IMR-90 (cell line): ENCODE data around the gene FN1. TPM values are rescaled to one million over a fixed set of nuclear protein-coding genes. Genes with fewer than 3 reads are reported as not detected.

Experiments
- ATAC-seq: fragments of 200-7000 bp; cut with Tn5 transposase; 2 replicates; pipeline ENCODE4 v1.9.1; 2020; ENCODE audit warnings: low read depth, mild to moderate bottlenecking, moderate library complexity
- BruUV-seq: library from RNA; stranded (reverse); fragments of 400-500 nt; replicated peaks from 2 replicates; lab custom pipeline; 2021; lab: Mats Ljungman, UMichigan
- CTCF ChIA-PET: fragments of 300-600 bp; formaldehyde crosslinking; extraction: SDS; loops from one replicate; lab custom pipeline; 2021; ENCODE audit warnings: antibody characterized with exemption; lab: Yijun Ruan, JAX
- POLR2A ChIA-PET: fragments of 300-600 bp; sonication (Branson Sonifier 250); formaldehyde crosslinking; loops from one replicate; lab custom pipeline; 2022; ENCODE audit warnings: antibody characterized with exemption; ENCODE audit not compliant: unreplicated experiment; lab: Charles Lee
- DNase-seq: peaks from one replicate; pipeline ENCODE4 v3.0.0; 2013
- H2AFZ ChIP-seq: replicated peaks from 2 replicates; pipeline ENCODE3; 2013; ENCODE audit warnings: low read length, mild to moderate bottlenecking; ENCODE audit not compliant: poor library complexity
- H2AK5ac ChIP-seq: 2 replicates; pipeline ENCODE4 v1.6.1; 2013; ENCODE audit warnings: low read depth, low read length, inconsistent platforms
- H2AK9ac ChIP-seq: replicated peaks from 2 replicates; pipeline ENCODE3; 2013; ENCODE audit warnings: mild to moderate bottlenecking, low read depth, low read length, moderate library complexity; ENCODE audit not compliant: poor library complexity
- H2BK120ac ChIP-seq: 2 replicates; pipeline ENCODE4 v1.6.1; 2013; ENCODE audit warnings: low read depth, low read length, inconsistent platforms
- H2BK15ac ChIP-seq: 3 replicates; pipeline ENCODE4 v1.6.1; 2013; ENCODE audit warnings: low read depth, low read length, inconsistent platforms
- H2BK20ac ChIP-seq: 2 replicates; pipeline ENCODE4 v1.6.1; 2013; ENCODE audit warnings: low read depth, mild to moderate bottlenecking, inconsistent platforms, low read length, moderate library complexity
- H2BK5ac ChIP-seq: 2 replicates; pipeline ENCODE4 v1.6.1; 2013; ENCODE audit warnings: mild to moderate bottlenecking, low read depth, low read length, inconsistent platforms; ENCODE audit not compliant: poor library complexity, severe bottlenecking
- H3K14ac ChIP-seq: replicated peaks from 2 replicates; pipeline ENCODE4 v1.6.1; 2013; ENCODE audit warnings: low read depth, low read length, inconsistent platforms
- H3K18ac ChIP-seq: 2 replicates; pipeline ENCODE4 v1.6.1; 2013; ENCODE audit warnings: low read depth, low read length, control low read depth
- H3K23ac ChIP-seq: 2 replicates; pipeline ENCODE4 v1.6.1; 2013; ENCODE audit warnings: low read depth, low read length, inconsistent platforms
- H3K27ac ChIP-seq: 2 replicates; pipeline ENCODE4 v1.5.1; 2013; ENCODE audit warnings: mild to moderate bottlenecking, control low read depth, low read length; ENCODE audit not compliant: insufficient read depth
- H3K27me3 ChIP-seq: 2 replicates; pipeline ENCODE4 v1.6.1; 2013; ENCODE audit warnings: low read length; ENCODE audit not compliant: control insufficient read depth, insufficient read depth
- H3K36me3 ChIP-seq: 2 replicates; pipeline ENCODE4 v1.6.1; 2013; ENCODE audit warnings: low read length, mixed read lengths; ENCODE audit not compliant: control insufficient read depth, insufficient read depth
- H3K4ac ChIP-seq: 2 replicates; pipeline ENCODE4 v1.6.1; 2013; ENCODE audit warnings: low read depth, low read length, inconsistent platforms
- H3K4me1 ChIP-seq: 2 replicates; pipeline ENCODE4 v1.6.1; 2013; ENCODE audit warnings: low read length, mixed read lengths; ENCODE audit not compliant: control insufficient read depth, insufficient read depth
- H3K4me2 ChIP-seq: 2 replicates; pipeline ENCODE4 v1.6.1; 2013; ENCODE audit warnings: low read depth, mild to moderate bottlenecking, control low read depth, low read length, moderate library complexity
- H3K4me3 ChIP-seq: 2 replicates; pipeline ENCODE4 v1.5.1; 2013; ENCODE audit warnings: low read depth, mild to moderate bottlenecking, control low read depth, low read length, moderate library complexity; ENCODE audit not compliant: insufficient read depth
- H3K56ac ChIP-seq: 2 replicates; pipeline ENCODE4 v1.6.1; 2013; ENCODE audit warnings: low read length, inconsistent platforms; ENCODE audit not compliant: insufficient read depth; ENCODE audit errors: extremely low read depth
- H3K79me1 ChIP-seq, 2 experiments: 2 replicates each; pipeline ENCODE4 v1.6.1; 2013; ENCODE audit warnings: low read length in 2 of 2, inconsistent platforms in 1 of 2, low read depth in 1 of 2
- H3K9ac ChIP-seq: 2 replicates; pipeline ENCODE4 v1.6.1; 2013; ENCODE audit warnings: low read depth, low read length, control low read depth
- H3K9me1 ChIP-seq: 2 replicates; pipeline ENCODE4 v1.6.1; 2013; ENCODE audit warnings: low read length, inconsistent platforms; ENCODE audit not compliant: insufficient read depth
- H3K9me3 ChIP-seq: 2 replicates; pipeline ENCODE4 v1.6.1; 2013; ENCODE audit warnings: low read length; ENCODE audit not compliant: control insufficient read depth, insufficient read depth
- H4K20me1 ChIP-seq: 2 replicates; pipeline ENCODE4 v1.6.1; 2013; ENCODE audit warnings: low read length, inconsistent platforms; ENCODE audit not compliant: insufficient read depth
- H4K5ac ChIP-seq: 2 replicates; pipeline ENCODE4 v1.6.1; 2013; ENCODE audit warnings: mild to moderate bottlenecking, low read depth, low read length, control low read depth
- H4K8ac ChIP-seq, 2 experiments: 2 replicates each; pipeline ENCODE4 v1.6.1; 2013; ENCODE audit warnings: low read depth in 2 of 2, low read length in 2 of 2, control low read depth in 1 of 2, inconsistent platforms in 1 of 2
- H4K91ac ChIP-seq: 2 replicates; pipeline ENCODE4 v1.6.1; 2013; ENCODE audit warnings: low read depth, low read length, inconsistent platforms; ENCODE audit not compliant: insufficient read depth
- BHLHE40 ChIP-seq: fragments of 150-350 bp; IDR thresholded peaks from 2 replicates; pipeline ENCODE4 v1.6.1; 2016; ENCODE audit warnings: mild to moderate bottlenecking, low read depth, low read length
- WGBS, 2 experiments: methylation state at CpG; one replicate each; pipeline versions ENCODE4 v1.1.5 to v1.1.7; 2013; ENCODE audit warnings: missing lambda C conversion rate in 2 of 2; ENCODE audit not compliant: insufficient read length in 1 of 2; ENCODE audit errors: extremely low coverage in 2 of 2; 5-methylcytosine and 5-hydroxymethylcytosine counted together
- dilution Hi-C: fragments of 300-500 bp; cut with HindIII; formaldehyde crosslinking; loops from one replicate; pipeline ENCODE4 v1.14.3; 2018; ENCODE audit warnings: low sequenced_read_pairs; ENCODE audit not compliant: unreplicated experiment
- in situ Hi-C: fragments of 300-500 bp; cut with MboI; formaldehyde crosslinking; loops from 3 replicates; pipeline ENCODE4 v1.14.3; 2019; ENCODE audit warnings: low sequenced_read_pairs, inconsistent platforms, mixed read lengths
- intact Hi-C: fragments of 100-400 bp; cut with micrococcal nuclease; formaldehyde crosslinking; loops from 2 replicates; pipeline ENCODE4 v1.10.0; 2022
- polyA plus RNA-seq, 3 experiments: library from polyadenylated mRNA; depleted of rRNA; stranded (reverse); fragments of >200 nt; gene quantifications; 2 replicates each; pipeline ENCODE4 v1.2.3, GENCODE V29; 2012; ENCODE audit warnings: low replicate concordance in 1 of 3
- total RNA-seq: library from RNA; depleted of rRNA; stranded (reverse); fragments of >200 nt; gene quantifications from 2 replicates; pipeline ENCODE4 v1.2.3, GENCODE V29; 2012

FN1 gene
- total and polyA plus RNA-seq, 2 of the 4 experiments (the other 2 are of a cell fraction) = 8,243 to 13,004 TPM

- no peak for ATAC-seq
- DNase-seq = no peak
- H4K8ac ChIP-seq = no peak overlapping the region; a peak in 1 of 4 replicates
- no peaks in the 10 kb centered on the region for H3K9me3 ChIP-seq
- ChIA-PET CTCF (no interaction called here), POLR2A (no interaction called here)
- H3K9me1 ChIP-seq = 0 out of 2 replicates have a peak, but pooled peaks cover 3% of the 10 kb centered on the region
- no peak overlapping the region for H3K9ac ChIP-seq
- dilution Hi-C loops = no loop called here
- H2BK5ac ChIP-seq = no peak overlapping the region
- no peak for TF ChIP-seq BHLHE40
- H3K56ac ChIP-seq = no peak overlapping the region
- no peak overlapping the region for H4K91ac ChIP-seq
- no peak overlapping the region for H2AK9ac ChIP-seq
- in situ Hi-C loops = no loop called here
- H3K23ac ChIP-seq = no peak overlapping the region
- H2BK120ac ChIP-seq = no peak overlapping the region
- H2AFZ ChIP-seq = no peak overlapping the region
- peaks cover 23% of the 10 kb centered on the region; the same call in 1 of the 2 replicates for H4K20me1 ChIP-seq
- peaks cover 25 to 38% of the 10 kb centered on the region in 2 experiments; a peak in 3 of 4 replicates for H3K79me1 ChIP-seq
- 100% methylated on average over 1 of the region's 7 CpGs; no CpG with 5 or more reads in 1 of the 2 experiments for WGBS, 2 experiments
- H3K27ac ChIP-seq = no peak overlapping the region
- H3K27me3 ChIP-seq = no peaks in the 10 kb centered on the region
- H3K14ac ChIP-seq = no peak overlapping the region
- H3K4ac ChIP-seq = no peak overlapping the region
- no peak overlapping the region for H2BK15ac ChIP-seq
- intact Hi-C loops = no loop called here
- H4K5ac ChIP-seq = no peak overlapping the region
- H3K18ac ChIP-seq = no peak overlapping the region
- peaks cover 2% of the 10 kb centered on the region for H3K4me1 ChIP-seq
- peaks cover 74% of the 10 kb centered on the region for H3K36me3 ChIP-seq
- no TSS peak for BruUV-seq
- H2BK20ac ChIP-seq = no peak overlapping the region
- H2AK5ac ChIP-seq = no peak overlapping the region
- H3K4me3 ChIP-seq = no peak overlapping the region
- no peak overlapping the region for H3K4me2 ChIP-seq
Observed at GRCh38 chr2:215380699-215381098, 55.2 kb downstream of the FN1 start.
